K562 (cell line): ENCODE data around the gene PPARG. TPM values are rescaled to one million over a fixed set of nuclear protein-coding genes. Genes with fewer than 3 reads are reported as not detected.

Source experiments
- ATAC-seq: fragments of 200-7000 bp; cut with Tn5 transposase; 3 replicates; pipeline ENCODE4 v1.9.1; 2020; ENCODE audit warnings: moderate library complexity
- BruUV-seq: library from RNA; stranded (reverse); fragments of 400-500 nt; replicated peaks from 2 replicates; lab custom pipeline; 2021; lab: Mats Ljungman, UMichigan
- CTCF ChIA-PET: fragments of 300-600 bp; formaldehyde crosslinking; extraction: SDS; loops from one replicate; lab custom pipeline; 2021; ENCODE audit warnings: low intra/inter-chr PET ratio; lab: Yijun Ruan, JAX
- POLR2A ChIA-PET: fragments of 300-600, 350-650 bp; sonication (Branson Sonifier 250); formaldehyde crosslinking; extraction: SDS; loops from one replicate; lab custom pipeline; 2021; ENCODE audit warnings: antibody characterized with exemption, inconsistent platforms; lab: Yijun Ruan, JAX
- DNase-seq, 4 experiments: peaks; one replicate each; pipeline versions ENCODE4 v3.0.0 to v3.0.0-alpha.2; 2011 to 2018; ENCODE audit warnings: low spot score in 3 of 4, mixed read lengths in 3 of 4; ENCODE audit errors: extremely low read depth in 1 of 4
- FAIRE-seq: peaks from 2 replicates; lab custom pipeline; 2011; peaks lifted over from hg19 to GRCh38; lab: Jason Lieb, UNC
- H2AFZ ChIP-seq: 2 replicates; pipeline ENCODE4 v1.6.0; 2011; ENCODE audit warnings: low read depth, low read length, control low read depth, inconsistent platforms
- H3K27ac ChIP-seq: fragments of 200-600 bp; 3 replicates; pipeline ENCODE4 v1.8.0; 2011; ENCODE audit warnings: low read depth, mild to moderate bottlenecking, control low read depth, inconsistent platforms, low read length, moderate library complexity, mixed read lengths; ENCODE audit errors: extremely low read depth
- H3K27me3 ChIP-seq, 2 experiments: fragments of 300-600 bp in 1 of 2; 2 replicates in 1 of 2; 3 replicates in 1 of 2; pipeline versions ENCODE4 v1.6.0 to v1.8.0; 2011; ENCODE audit warnings: inconsistent platforms in 2 of 2, low read length in 2 of 2, mild to moderate bottlenecking in 1 of 2, mixed read lengths in 1 of 2, moderate library complexity in 1 of 2; ENCODE audit not compliant: control insufficient read depth in 2 of 2, insufficient read depth in 2 of 2
- H3K36me3 ChIP-seq: fragments of 300-600 bp; 3 replicates; pipeline ENCODE4 v1.8.0; 2011; ENCODE audit warnings: mild to moderate bottlenecking, low read length, inconsistent platforms; ENCODE audit not compliant: control insufficient read depth, insufficient read depth
- H3K4me1 ChIP-seq, 2 experiments: fragments of 200-600 bp in 1 of 2; replicated peaks in 1 of 2; 2 replicates in 1 of 2; 3 replicates in 1 of 2; pipeline versions ENCODE4 v1.5.1 to v1.8.0; 2011; ENCODE audit warnings: inconsistent platforms in 2 of 2, low read length in 2 of 2, mild to moderate bottlenecking in 1 of 2, mixed read lengths in 1 of 2, moderate library complexity in 1 of 2; ENCODE audit not compliant: control insufficient read depth in 2 of 2, insufficient read depth in 2 of 2
- H3K4me2 ChIP-seq: 2 replicates; pipeline ENCODE4 v1.6.1; 2011; ENCODE audit warnings: low read length, control low read depth, inconsistent platforms, mixed read lengths; ENCODE audit not compliant: insufficient read depth
- H3K4me3 ChIP-seq: fragments of 200-600 bp; sonication (generic), shearing (Covaris generic); 2 replicates; pipeline ENCODE4 v1.5.1; 2016; ENCODE audit warnings: control low read depth, inconsistent platforms
- H3K79me2 ChIP-seq: fragments of 200-600 bp; 3 replicates; pipeline ENCODE4 v1.8.0; 2011; ENCODE audit warnings: low read length, inconsistent platforms; ENCODE audit not compliant: control insufficient read depth, insufficient read depth
- H3K9ac ChIP-seq, 2 experiments: 2 replicates each; pipeline versions ENCODE4 v1.6.0 to v1.6.1; 2011; ENCODE audit warnings: low read depth in 2 of 2, low read length in 2 of 2, control low read depth in 1 of 2, inconsistent platforms in 1 of 2, mild to moderate bottlenecking in 1 of 2, mixed read lengths in 1 of 2; ENCODE audit not compliant: insufficient read depth in 1 of 2
- H3K9me1 ChIP-seq: one replicate; pipeline ENCODE4 v1.6.0; 2011; ENCODE audit warnings: inconsistent platforms, mild to moderate bottlenecking, low read length, moderate library complexity; ENCODE audit not compliant: control insufficient read depth, insufficient read depth
- H3K9me3 ChIP-seq: replicated peaks from 2 replicates; pipeline ENCODE4 v1.5.1; 2011; ENCODE audit warnings: low read depth, low read length, inconsistent platforms; ENCODE audit not compliant: control insufficient read depth, insufficient read depth
- H4K20me1 ChIP-seq: replicated peaks from 2 replicates; pipeline ENCODE4 v1.6.1; 2011; ENCODE audit warnings: low read length, inconsistent platforms, mixed read lengths; ENCODE audit not compliant: control insufficient read depth, insufficient read depth
- ARID1B ChIP-seq: fragments of 450-650 bp; IDR thresholded peaks from 2 replicates; pipeline ENCODE4 v1.6.1; 2016; ENCODE audit warnings: antibody characterized with exemption, mild to moderate bottlenecking, inconsistent platforms
- C11orf30 ChIP-seq: fragments of 450-650 bp; IDR thresholded peaks from 2 replicates; pipeline ENCODE4 v1.6.1; 2016; ENCODE audit warnings: low read depth, mild to moderate bottlenecking
- CCAR2 ChIP-seq: fragments of 200-400 bp; formaldehyde crosslinking; IDR thresholded peaks from 2 replicates; pipeline ENCODE4 v1.6.1; 2017; ENCODE audit warnings: mild to moderate bottlenecking, low read depth, low read length
- ETV5 ChIP-seq: sonication (generic); formaldehyde crosslinking; IDR thresholded peaks from 2 replicates; pipeline ENCODE4 v1.4.0; 2020; ENCODE audit warnings: low read depth, mild to moderate bottlenecking, missing genetic modification reagents
- HDAC1 ChIP-seq, 2 experiments: fragments of 450-650 bp; IDR thresholded peaks; 2 replicates each; pipeline ENCODE4 v1.6.1; 2016 to 2017; ENCODE audit warnings: inconsistent platforms in 1 of 2, mild to moderate bottlenecking in 1 of 2, moderate library complexity in 1 of 2
- HNRNPUL1 ChIP-seq: fragments of 200-400 bp; formaldehyde crosslinking; IDR thresholded peaks from 2 replicates; pipeline ENCODE4 v1.6.1; 2017; ENCODE audit warnings: low read length
- ID3 ChIP-seq, 2 experiments: fragments of 250-450 bp in 1 of 2; fragments of 450-650 bp in 1 of 2; sonication (Bioruptor Pico) in 1 of 2; IDR thresholded peaks; 2 replicates each; pipeline versions ENCODE4 v1.6.1 to v1.8.0; 2016 to 2021; ENCODE audit warnings: mild to moderate bottlenecking in 2 of 2, moderate library complexity in 2 of 2, missing compliant biosample characterization in 1 of 2, missing genetic modification characterization in 1 of 2
- KHSRP ChIP-seq: fragments of 450-650 bp; IDR thresholded peaks from 2 replicates; pipeline ENCODE4 v1.6.1; 2017
- SNAPC5 ChIP-seq: fragments of 250-450 bp; sonication (Bioruptor Pico); IDR thresholded peaks from 2 replicates; pipeline ENCODE4 v1.8.0; 2021; ENCODE audit warnings: moderate library complexity, mild to moderate bottlenecking, inconsistent platforms
- TAF15 ChIP-seq: fragments of 200-400 bp; formaldehyde crosslinking; IDR thresholded peaks from 2 replicates; pipeline ENCODE4 v1.6.1; 2017; ENCODE audit warnings: mild to moderate bottlenecking, low read depth, low read length, moderate library complexity
- TARDBP ChIP-seq: fragments of 450-650 bp; IDR thresholded peaks from 2 replicates; pipeline ENCODE4 v1.6.1; 2016
- ZNF121 ChIP-seq: sonication (generic); formaldehyde crosslinking; conservative IDR thresholded peaks from 2 replicates; pipeline ENCODE4 v1.8.0; 2022; ENCODE audit warnings: missing genetic modification reagents
- ZNF124 ChIP-seq: sonication (generic); formaldehyde crosslinking; IDR thresholded peaks from 2 replicates; pipeline ENCODE4 v1.8.1; 2022; ENCODE audit warnings: missing genetic modification reagents
- WGBS: fragments of 100-300 bp; shearing (Covaris generic); methylation state at CpG from one replicate; pipeline ENCODE4 v1.1.6; 2016; ENCODE audit warnings: low coverage, mixed read lengths; ENCODE audit not compliant: insufficient coverage; ENCODE audit errors: missing lambda C conversion rate; 5-methylcytosine and 5-hydroxymethylcytosine counted together
- in situ Hi-C: fragments of 300-500 bp; cut with MboI; formaldehyde crosslinking; loops from 4 replicates; pipeline ENCODE4 v1.15.0; 2018; ENCODE audit warnings: inconsistent platforms, mixed read lengths
- intact Hi-C: fragments of 100-400 bp; cut with micrococcal nuclease; formaldehyde crosslinking; loops from 2 replicates; pipeline ENCODE4 v1.14.2; 2022
- polyA plus RNA-seq, 8 experiments: library from polyadenylated mRNA; depleted of rRNA in 4 of 8; stranded (reverse) in 5 of 8; unstranded in 3 of 8; fragments of >200 nt; fragmentation: Nextera tagmentation in 2 of 8; fragmentation: Illumina TruSeq in 1 of 8; extraction: Ambion mirVana in 2 of 8; extraction: Trizol in 1 of 8; gene quantifications; 2 replicates each; pipeline versions ENCODE4 v1.2.1 to v1.2.3, GENCODE V29; 2011 to 2014; ENCODE audit warnings: inconsistent platforms in 1 of 8, missing spikeins in 1 of 8
- total RNA-seq, 7 experiments: library from RNA; depleted of rRNA in 6 of 7; stranded (reverse); fragments of >200 nt in 6 of 7; fragmentation: Illumina TruSeq in 2 of 7; extraction: Trizol in 2 of 7; gene quantifications; 2 replicates each; pipeline versions ENCODE4 v1.2.1 to v1.2.3, GENCODE V29; 2011 to 2021; ENCODE audit warnings: low replicate concordance in 1 of 7

PPARG gene
- total and polyA plus RNA-seq, 9 of the 15 experiments (the other 6 are each of a cell fraction or from before 2014, with no cell fraction given), result not detected

- H3K36me3 ChIP-seq, result no peaks in the 10 kb centered on the region
- POLR2A ChIA-PET, result interaction anchor here (0.6 kb wide), 1 partner anchor 193 kb away, joined by 3 read pairs; no protein-coding TSS in a partner anchor
- no peak for DNase-seq
- H3K9me3 ChIP-seq, result no peaks in the 10 kb centered on the region
- CTCF ChIA-PET, result no interaction called here
- no peaks in the 10 kb centered on the region for H3K79me2 ChIP-seq
- no peak for FAIRE-seq
- H3K27me3 ChIP-seq, result peaks cover 0 to 9% of the 10 kb centered on the region in 2 experiments; a peak in 2 of 5 replicates
- in situ Hi-C loops (no loop called here), intact Hi-C loops (no loop called here)
- 0% methylated on average over 3 of the region's 3 CpGs for WGBS
- H3K4me3 ChIP-seq, result no peak overlapping the region
- no peak for ATAC-seq
- no peak overlapping the region for H3K27ac ChIP-seq
- no peak overlapping the region for H3K4me2 ChIP-seq
- H3K4me1 ChIP-seq, result peaks cover 0 to 6% of the 10 kb centered on the region in 2 experiments; a peak in 1 of 5 replicates
- H3K9ac ChIP-seq, result no peak overlapping the region
- H2AFZ ChIP-seq, result no peak overlapping the region
- no TSS peak for BruUV-seq
- H3K9me1 ChIP-seq, result no peaks in the 10 kb centered on the region
- TF ChIP-seq TAF15 (no peak), HDAC1 (IDR thresholded peaks at IDR 0.05) (no peak), KHSRP (no peak), TARDBP (no peak), SNAPC5 (CRISPR knock-in tag) (no peak), ID3 (CRISPR knock-in tag; IDR thresholded peaks at IDR 0.05) (no peak), ID3 (tag; IDR thresholded peaks at IDR 0.05) (no peak), CCAR2 (no peak), ETV5 (no peak), ZNF124 (CRISPR knock-in tag) (no peak), ZNF121 (CRISPR knock-in tag) (no peak), HNRNPUL1 (no peak), C11orf30 (no peak), ARID1B (no peak)
- no peaks in the 10 kb centered on the region for H4K20me1 ChIP-seq
Measured at GRCh38 chr3:12289524-12289923, 654 bp downstream of the PPARG start.
